OCI-LY3 (cell line): Measurements from ENCODE around the gene CCDC85B.

Experiments
- CTCF ChIP-seq: fragments of 200-600, 300-600 bp; sonication (generic); IDR thresholded peaks from 2 replicates; pipeline ENCODE4 v1.5.1; 2014; ENCODE audit warnings: antibody characterized with exemption, low read length, low read depth
- EZH2phosphoT487 ChIP-seq: fragments of 200-600 bp; shearing (Covaris generic); IDR thresholded peaks from 2 replicates; pipeline ENCODE4 v1.6.1; 2018; ENCODE audit warnings: antibody characterized with exemption, mixed run types, low read depth

DNA sequence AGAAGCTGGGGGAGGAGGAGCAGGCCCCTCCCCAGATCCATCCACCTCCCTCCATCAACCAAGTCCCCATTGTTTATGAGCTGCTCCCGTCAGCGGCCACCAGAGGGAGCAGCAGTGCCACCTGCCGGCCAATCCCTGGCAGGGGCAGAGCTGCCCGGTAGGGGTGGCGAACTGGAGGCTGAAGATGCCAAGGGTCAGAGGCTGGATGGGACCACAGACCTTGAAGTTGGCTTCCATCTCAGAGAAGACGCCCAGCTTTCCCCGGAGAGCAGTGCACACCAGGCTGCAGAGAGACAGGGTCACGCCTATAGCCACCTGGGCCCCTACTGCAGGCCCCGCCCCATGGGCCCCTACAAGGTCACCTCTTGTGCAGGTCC is 5.8 kb upstream of the CCDC85B start:
- TF ChIP-seq CTCF (peak; percentile 100), EZH2phosphoT487 (no peak)
